H9 (cell line): ENCODE results near the gene BLVRB. TPM values are rescaled to one million over a fixed set of nuclear protein-coding genes. Genes with fewer than 3 reads are reported as not detected.

ENCODE experiments used
- DNase-seq: peaks from one replicate; pipeline ENCODE4 v3.0.0-alpha.2; 2017
- H2AFZ ChIP-seq: one replicate; pipeline ENCODE4 v1.6.1; 2013; ENCODE audit warnings: mild to moderate bottlenecking, low read length, control low read depth, moderate library complexity
- H2AK5ac ChIP-seq: 2 replicates; pipeline ENCODE4 v1.6.1; 2013; ENCODE audit warnings: low read length, control low read depth, mixed read lengths; ENCODE audit not compliant: insufficient read length
- H2BK120ac ChIP-seq: one replicate; pipeline ENCODE4 v1.6.1; 2013; ENCODE audit warnings: low read depth, mild to moderate bottlenecking, low read length, control low read depth, inconsistent platforms; ENCODE audit not compliant: poor library complexity, severe bottlenecking
- H2BK12ac ChIP-seq: 2 replicates; pipeline ENCODE4 v1.6.1; 2013; ENCODE audit warnings: low read length, control low read depth, mixed read lengths, low read depth; ENCODE audit not compliant: insufficient read length
- H2BK15ac ChIP-seq: 2 replicates; pipeline ENCODE4 v1.6.1; 2013; ENCODE audit warnings: low read depth, low read length, control low read depth
- H2BK20ac ChIP-seq: one replicate; pipeline ENCODE4 v1.6.1; 2013; ENCODE audit warnings: low read depth, mild to moderate bottlenecking, low read length, control low read depth, inconsistent platforms; ENCODE audit not compliant: poor library complexity, severe bottlenecking
- H2BK5ac ChIP-seq: 2 replicates; pipeline ENCODE4 v1.6.1; 2013; ENCODE audit warnings: low read length, control low read depth, mixed read lengths; ENCODE audit not compliant: insufficient read length
- H3K14ac ChIP-seq: 2 replicates; pipeline ENCODE4 v1.6.1; 2013; ENCODE audit warnings: low read length, control low read depth; ENCODE audit not compliant: insufficient read depth
- H3K18ac ChIP-seq: 2 replicates; pipeline ENCODE4 v1.6.1; 2013; ENCODE audit warnings: low read depth, mild to moderate bottlenecking, mixed read lengths, low read length, control low read depth; ENCODE audit not compliant: insufficient read length
- H3K23ac ChIP-seq: 2 replicates; pipeline ENCODE4 v1.6.1; 2013; ENCODE audit warnings: low read length, control low read depth, mixed read lengths, low read depth; ENCODE audit not compliant: insufficient read length
- H3K23me2 ChIP-seq: 2 replicates; pipeline ENCODE4 v1.6.1; 2013; ENCODE audit warnings: low read depth, mild to moderate bottlenecking, mixed read lengths, low read length, control low read depth; ENCODE audit not compliant: insufficient read length, poor library complexity, severe bottlenecking
- H3K27ac ChIP-seq: 2 replicates; pipeline ENCODE4 v1.5.1; 2013; ENCODE audit warnings: low read length, control low read depth, mixed read lengths, low read depth; ENCODE audit not compliant: insufficient read length
- H3K27me3 ChIP-seq: 2 replicates; pipeline ENCODE4 v1.6.1; 2013; ENCODE audit warnings: low read length, control low read depth, inconsistent platforms; ENCODE audit not compliant: insufficient read depth
- H3K4ac ChIP-seq: 2 replicates; pipeline ENCODE4 v1.6.1; 2013; ENCODE audit warnings: low read depth, mild to moderate bottlenecking, control low read depth, inconsistent platforms, low read length, moderate library complexity
- H3K4me1 ChIP-seq: 2 replicates; pipeline ENCODE4 v1.6.1; 2013; ENCODE audit warnings: low read length, control low read depth, inconsistent platforms; ENCODE audit not compliant: insufficient read depth
- H3K4me2 ChIP-seq: 2 replicates; pipeline ENCODE4 v1.6.1; 2013; ENCODE audit warnings: low read length, control low read depth, mixed read lengths; ENCODE audit not compliant: insufficient read length, insufficient read depth
- H3K56ac ChIP-seq: 2 replicates; pipeline ENCODE4 v1.6.1; 2013; ENCODE audit warnings: low read depth, mild to moderate bottlenecking, mixed read lengths, low read length, control low read depth; ENCODE audit not compliant: insufficient read length
- H3K79me1 ChIP-seq: 2 replicates; pipeline ENCODE4 v1.6.1; 2013; ENCODE audit warnings: low read depth, mild to moderate bottlenecking, moderate library complexity, low read length, control low read depth, inconsistent platforms; ENCODE audit not compliant: insufficient read depth, poor library complexity, severe bottlenecking
- H3K79me2 ChIP-seq: 2 replicates; pipeline ENCODE4 v1.6.1; 2013; ENCODE audit warnings: low read length, control low read depth, inconsistent platforms; ENCODE audit not compliant: insufficient read depth
- H3K9ac ChIP-seq: 2 replicates; pipeline ENCODE4 v1.6.1; 2013; ENCODE audit warnings: low read length, control low read depth, mixed read lengths; ENCODE audit not compliant: insufficient read length; ENCODE audit errors: extremely low read depth
- H3K9me3 ChIP-seq: one replicate; pipeline ENCODE4 v1.6.1; 2013; ENCODE audit warnings: low read depth, low read length, inconsistent platforms; ENCODE audit not compliant: control insufficient read depth
- H3T11ph ChIP-seq: one replicate; pipeline ENCODE4 v1.6.1; 2013; ENCODE audit warnings: mild to moderate bottlenecking, low read length, control low read depth, inconsistent platforms
- H4K20me1 ChIP-seq: one replicate; pipeline ENCODE4 v1.6.1; 2013; ENCODE audit not compliant: control insufficient read depth, insufficient read length, insufficient read depth
- H4K5ac ChIP-seq: 2 replicates; pipeline ENCODE4 v1.6.1; 2013; ENCODE audit warnings: low read depth, mild to moderate bottlenecking, mixed read lengths, low read length, control low read depth; ENCODE audit not compliant: insufficient read length
- H4K8ac ChIP-seq: replicated peaks from 2 replicates; pipeline ENCODE4 v1.6.1; 2013; ENCODE audit warnings: low read length, control low read depth, mixed read lengths, low read depth; ENCODE audit not compliant: insufficient read length
- H4K91ac ChIP-seq: 2 replicates; pipeline ENCODE4 v1.6.1; 2013; ENCODE audit warnings: low read depth, mild to moderate bottlenecking, moderate library complexity, mixed read lengths, low read length, control low read depth; ENCODE audit not compliant: insufficient read length
- H3K27ac Mint-ChIP-seq, 3 experiments: 2 replicates in 2 of 3; 3 replicates in 1 of 3; pipeline ENCODE4 v1.8.0; 2020 to 2021; ENCODE audit warnings: mixed read lengths in 3 of 3, mild to moderate bottlenecking in 1 of 3, moderate library complexity in 1 of 3
- H3K27me3 Mint-ChIP-seq: 2 replicates; pipeline ENCODE4 v1.8.0; 2021; ENCODE audit warnings: low read depth, mild to moderate bottlenecking, moderate library complexity, mixed read lengths
- H3K36me3 Mint-ChIP-seq, 3 experiments: 2 replicates in 2 of 3; 3 replicates in 1 of 3; pipeline ENCODE4 v1.8.0; 2020 to 2021; ENCODE audit warnings: low read depth in 3 of 3, mixed read lengths in 3 of 3; ENCODE audit not compliant: insufficient read depth in 1 of 3
- H3K4me1 Mint-ChIP-seq, 2 experiments: 2 replicates each; pipeline ENCODE4 v1.8.0; 2020; ENCODE audit warnings: mixed read lengths in 2 of 2
- H3K4me3 Mint-ChIP-seq, 2 experiments: 2 replicates in 1 of 2; 3 replicates in 1 of 2; pipeline ENCODE4 v1.8.0; 2020 to 2021; ENCODE audit warnings: mild to moderate bottlenecking in 2 of 2, mixed read lengths in 2 of 2, moderate library complexity in 1 of 2
- H3K9me3 Mint-ChIP-seq, 2 experiments: 2 replicates in 1 of 2; 3 replicates in 1 of 2; pipeline ENCODE4 v1.8.0; 2020; ENCODE audit warnings: mild to moderate bottlenecking in 2 of 2, mixed read lengths in 2 of 2, moderate library complexity in 1 of 2
- WGBS: extraction: QIAGEN DNeasy Blood & Tissue Kit; methylation state at CpG from one replicate; pipeline ENCODE4 v1.1.7; 2013; ENCODE audit warnings: missing lambda C conversion rate, low lambda C conversion rate, mixed read lengths; ENCODE audit not compliant: insufficient read length; ENCODE audit errors: extremely low coverage; 5-methylcytosine and 5-hydroxymethylcytosine counted together
- total RNA-seq: library from RNA; stranded (reverse); gene quantifications from 2 replicates; pipeline ENCODE4 v1.2.1, GENCODE V29; 2021
- TF ChIP-seq, protein P1 (sequence below): fragments of 200-600 bp; sonication (generic); conservative IDR thresholded peaks from 3 replicates; pipeline ENCODE4 v1.8.0; 2021; ENCODE audit warnings: antibody characterized with exemption, mild to moderate bottlenecking

Gene BLVRB
- total RNA-seq, 1 experiment from 2014 or later: 27.9 TPM

DNA sequence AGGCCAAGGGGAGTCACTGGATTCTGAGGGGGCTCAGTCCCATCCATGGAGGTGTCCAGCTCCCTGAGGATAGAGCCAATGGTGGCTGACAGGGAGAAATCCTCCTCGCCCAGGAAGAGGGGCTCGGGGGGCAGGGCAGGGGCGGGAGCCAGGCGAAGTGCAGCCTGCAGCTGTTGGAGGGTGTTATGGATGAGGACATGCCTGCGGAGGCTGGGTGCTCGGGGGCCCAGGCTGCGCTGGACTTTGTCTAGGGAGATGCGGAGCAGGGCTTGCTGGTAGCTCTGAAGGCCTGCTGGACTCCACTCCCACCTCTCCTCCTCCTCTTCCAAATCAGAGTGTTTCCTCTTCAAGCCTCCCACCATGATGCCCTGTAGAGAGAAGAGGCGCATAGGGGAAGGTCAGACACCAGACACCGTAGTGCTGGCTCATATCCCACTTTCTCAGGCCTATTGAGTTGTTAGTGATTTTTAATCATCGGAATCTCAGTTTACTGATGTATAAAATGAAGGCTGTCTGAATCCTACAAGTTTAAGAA, 23.8 kb downstream of the BLVRB start:
- no peaks in the 10 kb centered on the region for H3K9me3 ChIP-seq
- Mint-ChIP-seq H3K27ac (peak overlapping the region in 1 of 3 experiments; percentile 99; a peak in 2 of 7 replicates), H3K9me3 (no peaks in the 10 kb centered on the region; a peak in 1 of 5 replicates), H3K4me1 (peaks cover 28 to 32% of the 10 kb centered on the region in 2 experiments), H3K36me3 (peaks cover 15 to 25% (median 22%) of the 10 kb centered on the region in 3 experiments), H3K27me3 (no peaks in the 10 kb centered on the region), H3K4me3 (peak overlapping the region; percentile 91 to 96; a peak in 4 of 5 replicates)
- no peak overlapping the region for H3K27ac ChIP-seq
- peaks cover 3% of the 10 kb centered on the region for H3K23me2 ChIP-seq
- no peak overlapping the region for H2AK5ac ChIP-seq
- no peaks in the 10 kb centered on the region for H4K20me1 ChIP-seq
- H4K8ac ChIP-seq: no peak overlapping the region
- H4K91ac ChIP-seq: no peak overlapping the region
- peaks cover 6% of the 10 kb centered on the region for H3K79me1 ChIP-seq
- H3K79me2 ChIP-seq: peaks cover 4% of the 10 kb centered on the region; the same call in 1 of the 2 replicates
- no peak overlapping the region for H2BK120ac ChIP-seq
- H3K4ac ChIP-seq: no peak overlapping the region
- H3K18ac ChIP-seq: no peak overlapping the region
- no peak overlapping the region for H3T11ph ChIP-seq
- no peak overlapping the region for H2BK5ac ChIP-seq
- no peak overlapping the region for H2BK20ac ChIP-seq
- no peaks in the 10 kb centered on the region for H3K27me3 ChIP-seq
- peak overlapping the region; percentile 80 for H3K4me2 ChIP-seq
- H3K56ac ChIP-seq: no peak overlapping the region
- no peak overlapping the region for H4K5ac ChIP-seq
- no peak overlapping the region for H2BK15ac ChIP-seq
- no peak overlapping the region for H3K23ac ChIP-seq
- TF ChIP-seq, protein P1, sequence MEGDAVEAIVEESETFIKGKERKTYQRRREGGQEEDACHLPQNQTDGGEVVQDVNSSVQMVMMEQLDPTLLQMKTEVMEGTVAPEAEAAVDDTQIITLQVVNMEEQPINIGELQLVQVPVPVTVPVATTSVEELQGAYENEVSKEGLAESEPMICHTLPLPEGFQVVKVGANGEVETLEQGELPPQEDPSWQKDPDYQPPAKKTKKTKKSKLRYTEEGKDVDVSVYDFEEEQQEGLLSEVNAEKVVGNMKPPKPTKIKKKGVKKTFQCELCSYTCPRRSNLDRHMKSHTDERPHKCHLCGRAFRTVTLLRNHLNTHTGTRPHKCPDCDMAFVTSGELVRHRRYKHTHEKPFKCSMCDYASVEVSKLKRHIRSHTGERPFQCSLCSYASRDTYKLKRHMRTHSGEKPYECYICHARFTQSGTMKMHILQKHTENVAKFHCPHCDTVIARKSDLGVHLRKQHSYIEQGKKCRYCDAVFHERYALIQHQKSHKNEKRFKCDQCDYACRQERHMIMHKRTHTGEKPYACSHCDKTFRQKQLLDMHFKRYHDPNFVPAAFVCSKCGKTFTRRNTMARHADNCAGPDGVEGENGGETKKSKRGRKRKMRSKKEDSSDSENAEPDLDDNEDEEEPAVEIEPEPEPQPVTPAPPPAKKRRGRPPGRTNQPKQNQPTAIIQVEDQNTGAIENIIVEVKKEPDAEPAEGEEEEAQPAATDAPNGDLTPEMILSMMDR: no peak
- H2BK12ac ChIP-seq: no peak overlapping the region
- DNase-seq: no peak
- H3K4me1 ChIP-seq: no peaks in the 10 kb centered on the region
- H3K9ac ChIP-seq: no peak overlapping the region
- WGBS: no CpG with 5 or more reads among the region's 11 CpGs
- no peak overlapping the region for H3K14ac ChIP-seq
- no peak overlapping the region for H2AFZ ChIP-seq
